Vagina (tissue), 2 donors: ENCODE measurements around the gene RHO.

ENCODE experiments used
- CTCF ChIP-seq, 3 experiments: fragments of 450-650 bp in 2 of 3; fragments of 200-600 bp in 1 of 3; sonication (generic) in 1 of 3; IDR thresholded peaks; one replicate each; pipeline ENCODE4 v1.5.1; 2017 to 2019; ENCODE audit warnings: antibody characterized with exemption in 3 of 3, mild to moderate bottlenecking in 2 of 3, moderate library complexity in 2 of 3
- POLR2A ChIP-seq, 2 donors: fragments of 450-650 bp; IDR thresholded peaks; one replicate each; pipeline ENCODE4 v1.6.1; 2017; ENCODE audit warnings: antibody characterized with exemption in 2 of 2, mild to moderate bottlenecking in 2 of 2, moderate library complexity in 2 of 2
- POLR2AphosphoS5 ChIP-seq, 2 donors: sonication (generic); formaldehyde crosslinking; IDR thresholded peaks; one replicate each; pipeline ENCODE4 v1.9.0; 2017; ENCODE audit warnings: antibody characterized with exemption in 2 of 2, mild to moderate bottlenecking in 2 of 2, low read depth in 1 of 2; ENCODE audit not compliant: insufficient read depth in 1 of 2

DNA sequence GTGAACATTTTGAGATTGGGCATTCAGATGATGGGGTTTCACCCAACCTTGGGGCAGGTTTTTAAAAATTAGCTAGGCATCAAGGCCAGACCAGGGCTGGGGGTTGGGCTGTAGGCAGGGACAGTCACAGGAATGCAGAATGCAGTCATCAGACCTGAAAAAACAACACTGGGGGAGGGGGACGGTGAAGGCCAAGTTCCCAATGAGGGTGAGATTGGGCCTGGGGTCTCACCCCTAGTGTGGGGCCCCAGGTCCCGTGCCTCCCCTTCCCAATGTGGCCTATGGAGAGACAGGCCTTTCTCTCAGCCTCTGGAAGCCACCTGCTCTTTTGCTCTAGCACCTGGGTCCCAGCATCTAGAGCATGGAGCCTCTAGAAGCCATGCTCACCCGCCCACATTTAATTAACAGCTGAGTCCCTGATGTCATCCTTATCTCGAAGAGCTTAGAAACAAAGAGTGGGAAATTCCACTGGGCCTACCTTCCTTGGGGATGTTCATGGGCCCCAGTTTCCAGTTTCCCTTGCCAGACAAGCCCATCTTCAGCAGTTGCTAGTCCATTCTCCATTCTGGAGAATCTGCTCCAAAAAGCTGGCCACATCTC lies 6.1 kb downstream of the RHO start:
- TF ChIP-seq POLR2AphosphoS5 (IDR thresholded peaks at IDR 0.05; ENCODE audit: insufficient read depth in 1 of 2, low read depth in 1 of 2) (no peak), POLR2A (IDR thresholded peaks at IDR 0.05) (no peak), CTCF (IDR thresholded peaks at IDR 0.05) (no peak)
